PC-9 (cell line): ENCODE data around the gene SHOC2. TPM values are rescaled to one million over a fixed set of nuclear protein-coding genes. Genes with fewer than 3 reads are reported as not detected.

Experiments used
- BruUV-seq: library from RNA; stranded (reverse); fragments of 400-500 nt; replicated peaks from 2 replicates; lab custom pipeline; 2021; lab: Mats Ljungman, UMichigan
- CTCF ChIA-PET: fragments of 300-600 bp; sonication (Branson Sonifier 250); formaldehyde crosslinking; loops from one replicate; lab custom pipeline; 2022; ENCODE audit warnings: antibody characterized with exemption; lab: Charles Lee
- POLR2A ChIA-PET: fragments of 300-600 bp; sonication (Branson Sonifier 250); formaldehyde crosslinking; loops from one replicate; lab custom pipeline; 2022; ENCODE audit warnings: antibody characterized with exemption; ENCODE audit not compliant: unreplicated experiment; lab: Charles Lee
- DNase-seq, 2 experiments: peaks; one replicate each; pipeline versions ENCODE4 v3.0.0 to v3.0.0-alpha.2; 2015 to 2022; ENCODE audit warnings: mixed read lengths in 1 of 2
- H2AFZ ChIP-seq: fragments of 200-600 bp; sonication (generic); 2 replicates; pipeline ENCODE4 v1.8.1; 2017; ENCODE audit warnings: antibody characterized with exemption
- H3F3A ChIP-seq: fragments of 200-600 bp; sonication (generic); 2 replicates; pipeline ENCODE4 v1.8.1; 2017; ENCODE audit warnings: antibody characterized with exemption, mild to moderate bottlenecking, low read depth; ENCODE audit not compliant: insufficient read depth
- H3K27ac ChIP-seq: fragments of 200-600 bp; sonication (generic); 2 replicates; pipeline ENCODE4 v1.6.1; 2016; ENCODE audit warnings: mixed run types
- H3K27me3 ChIP-seq: fragments of 200-600 bp; sonication (generic); 2 replicates; pipeline ENCODE4 v1.6.1; 2016; ENCODE audit warnings: low read depth, mixed run types; ENCODE audit not compliant: insufficient read depth
- H3K36me3 ChIP-seq: fragments of 200-600 bp; sonication (generic); 2 replicates; pipeline ENCODE4 v1.6.1; 2016; ENCODE audit warnings: low read depth, mixed run types
- H3K4me1 ChIP-seq: fragments of 200-600 bp; sonication (generic); replicated peaks from 2 replicates; pipeline ENCODE4 v1.6.1; 2016; ENCODE audit warnings: mixed run types; ENCODE audit not compliant: insufficient read depth
- H3K4me2 ChIP-seq: fragments of 200-600 bp; sonication (generic); 2 replicates; pipeline ENCODE4 v1.6.1; 2017; ENCODE audit warnings: mixed run types
- H3K4me3 ChIP-seq: fragments of 200-600 bp; sonication (generic); 2 replicates; pipeline ENCODE4 v1.6.1; 2016; ENCODE audit warnings: mixed run types
- H3K79me2 ChIP-seq: fragments of 200-600 bp; sonication (generic); 2 replicates; pipeline ENCODE4 v1.6.1; 2017; ENCODE audit warnings: low read depth, mixed run types
- H3K9me2 ChIP-seq: fragments of 200-600 bp; sonication (generic); 2 replicates; pipeline ENCODE4 v1.8.1; 2017; ENCODE audit warnings: mild to moderate bottlenecking; ENCODE audit not compliant: insufficient read depth
- H3K9me3 ChIP-seq: fragments of 200-600 bp; sonication (generic); 2 replicates; pipeline ENCODE4 v1.8.1; 2016; ENCODE audit warnings: low read depth; ENCODE audit not compliant: insufficient read depth
- H4K20me1 ChIP-seq: fragments of 200-600 bp; sonication (generic); 2 replicates; pipeline ENCODE4 v1.8.1; 2017; ENCODE audit not compliant: insufficient read depth
- CTCF ChIP-seq: fragments of 200-600 bp; sonication (generic); conservative IDR thresholded peaks from 2 replicates; pipeline ENCODE4 v1.6.1; 2017; ENCODE audit warnings: mixed run types, antibody characterized with exemption, mild to moderate bottlenecking, moderate library complexity
- EZH2 ChIP-seq: fragments of 200-600 bp; sonication (generic); IDR thresholded peaks from 2 replicates; pipeline ENCODE4 v1.8.0; 2017; ENCODE audit warnings: antibody characterized with exemption, low read depth
- intact Hi-C: fragments of 100-400 bp; cut with micrococcal nuclease; formaldehyde crosslinking; loops from one replicate; pipeline ENCODE4 v1.10.0; 2022; ENCODE audit not compliant: unreplicated experiment
- total RNA-seq: library from RNA; stranded (reverse); gene quantifications from 2 replicates; pipeline ENCODE4 v1.2.3, GENCODE V29; 2021

SHOC2 gene
- total RNA-seq, 1 experiment from 2014 or later, result 20.2 TPM

- TF ChIP-seq EZH2, result no peak
- TF ChIP-seq CTCF, result no peak
- Histone ChIP-seq H3K4me3 (peak overlapping the region; percentile 91), H4K20me1 (no peaks in the 10 kb centered on the region), H2AFZ (peak overlapping the region; percentile 70), H3K27me3 (no peaks in the 10 kb centered on the region), H3K9me3 (no peaks in the 10 kb centered on the region), H3K4me2 (peak overlapping the region; percentile 86), H3K36me3 (no peaks in the 10 kb centered on the region), H3K4me1 (peaks cover 24% of the 10 kb centered on the region), H3K9me2 (no peaks in the 10 kb centered on the region), H3K79me2 (peaks cover 46% of the 10 kb centered on the region), H3F3A (0 out of 2 replicates have a peak, but pooled peaks cover 4% of the 10 kb centered on the region), H3K27ac (peak overlapping the region; percentile 36; the same call in 1 of the 2 replicates)
- ChIA-PET CTCF (no interaction called here), POLR2A (no interaction called here)
- intact Hi-C loops, result no loop called here
- TSS peak; percentile 62 for BruUV-seq
- peak in 1 of 2 experiments; percentile 19 for DNase-seq
Observed at GRCh38 chr10:110919971-110920881, 822 bp downstream of the SHOC2 start.

- ChIA-PET POLR2A (no interaction called here), CTCF (no interaction called here)
- H3K27ac ChIP-seq, result no peak overlapping the region
- no peak overlapping the region for H3K4me2 ChIP-seq
- H3K36me3 ChIP-seq, result no peaks in the 10 kb centered on the region
- intact Hi-C loops, result no loop called here
- TF ChIP-seq EZH2, result no peak
- no peak for TF ChIP-seq CTCF
- peaks cover 17% of the 10 kb centered on the region for H3K4me1 ChIP-seq
- BruUV-seq, result no TSS peak
- H3K9me3 ChIP-seq, result no peaks in the 10 kb centered on the region
- no peak overlapping the region for H3K4me3 ChIP-seq
- H3K79me2 ChIP-seq, result peaks cover 79% of the 10 kb centered on the region
- H3F3A ChIP-seq, result no peaks in the 10 kb centered on the region
- no peak overlapping the region for H2AFZ ChIP-seq
- H4K20me1 ChIP-seq, result no peaks in the 10 kb centered on the region
- H3K9me2 ChIP-seq, result no peaks in the 10 kb centered on the region
- no peak for DNase-seq
- no peaks in the 10 kb centered on the region for H3K27me3 ChIP-seq
Observed at GRCh38 chr10:110923856-110924493, 4.6 kb downstream of the SHOC2 start.

- CTCF ChIA-PET, result no interaction called here
Observed at GRCh38 chr10:110927461-110927860, 8.1 kb downstream of the SHOC2 start.

More at GRCh38 chr10:110927461-110927860, 8.1 kb downstream of the SHOC2 start:
- POLR2A ChIA-PET, result no interaction called here
- Histone ChIP-seq H3K4me3 (no peak overlapping the region), H3K36me3 (no peaks in the 10 kb centered on the region), H3K4me2 (no peak overlapping the region), H2AFZ (no peak overlapping the region), H3K9me3 (no peaks in the 10 kb centered on the region), H3K9me2 (no peaks in the 10 kb centered on the region), H4K20me1 (no peaks in the 10 kb centered on the region), H3F3A (peaks cover 8% of the 10 kb centered on the region), H3K4me1 (peaks cover 22% of the 10 kb centered on the region), H3K79me2 (peaks cover 88% of the 10 kb centered on the region), H3K27me3 (no peaks in the 10 kb centered on the region), H3K27ac (no peak overlapping the region)
- DNase-seq, result no peak
- intact Hi-C loops, result no loop called here
- no TSS peak for BruUV-seq
- TF ChIP-seq EZH2, result no peak
- no peak for TF ChIP-seq CTCF
